ENCODE data around the gene DOK4.

DNA sequence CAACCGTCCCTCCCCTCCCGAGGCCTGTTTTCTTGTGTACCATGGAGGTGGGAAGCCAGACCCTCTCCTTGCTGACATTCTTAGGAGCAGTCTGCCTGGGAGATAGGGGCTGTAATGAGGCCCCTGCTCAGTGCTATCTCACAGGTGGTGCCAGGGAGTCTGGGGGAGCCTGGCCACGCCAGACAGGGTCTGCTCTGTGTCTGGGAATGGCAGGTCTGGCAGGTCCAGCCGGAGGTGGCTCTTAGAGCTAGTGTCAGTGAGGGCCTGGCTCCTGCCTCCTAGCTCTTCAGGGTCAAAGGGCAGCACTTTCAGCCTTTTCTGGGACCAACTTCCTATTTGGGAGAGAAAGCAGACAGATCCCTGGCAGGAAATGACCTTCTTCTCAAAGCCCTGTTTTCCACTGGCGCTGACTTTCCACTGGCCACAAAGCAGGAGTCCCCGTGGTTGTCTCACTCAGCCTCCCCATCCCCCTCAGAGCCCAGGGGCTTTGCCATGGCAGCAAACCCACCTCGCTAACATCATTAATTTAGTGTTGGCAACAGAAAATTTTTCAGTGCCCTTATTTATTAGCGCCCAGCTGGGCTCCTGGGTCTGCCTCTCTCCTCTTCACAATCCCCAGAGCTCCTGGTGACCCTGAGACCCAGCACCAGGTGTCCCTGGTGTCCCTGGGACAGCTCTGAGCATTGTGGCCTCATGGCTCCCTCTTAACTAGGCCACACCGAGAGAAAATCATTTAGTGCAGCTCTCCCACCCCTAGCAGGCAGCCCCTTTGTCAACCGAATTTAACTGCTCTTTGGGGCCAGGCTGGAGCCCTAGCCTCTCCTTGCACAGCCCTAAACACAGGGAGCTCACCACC is 24.0 kb upstream of the DOK4 start:
- TF ChIP-seq EZH2 (IDR thresholded peaks at IDR 0.05; ENCODE audit: borderline replicate concordance, low read length) = no peak
- TF ChIP-seq, protein P1, sequence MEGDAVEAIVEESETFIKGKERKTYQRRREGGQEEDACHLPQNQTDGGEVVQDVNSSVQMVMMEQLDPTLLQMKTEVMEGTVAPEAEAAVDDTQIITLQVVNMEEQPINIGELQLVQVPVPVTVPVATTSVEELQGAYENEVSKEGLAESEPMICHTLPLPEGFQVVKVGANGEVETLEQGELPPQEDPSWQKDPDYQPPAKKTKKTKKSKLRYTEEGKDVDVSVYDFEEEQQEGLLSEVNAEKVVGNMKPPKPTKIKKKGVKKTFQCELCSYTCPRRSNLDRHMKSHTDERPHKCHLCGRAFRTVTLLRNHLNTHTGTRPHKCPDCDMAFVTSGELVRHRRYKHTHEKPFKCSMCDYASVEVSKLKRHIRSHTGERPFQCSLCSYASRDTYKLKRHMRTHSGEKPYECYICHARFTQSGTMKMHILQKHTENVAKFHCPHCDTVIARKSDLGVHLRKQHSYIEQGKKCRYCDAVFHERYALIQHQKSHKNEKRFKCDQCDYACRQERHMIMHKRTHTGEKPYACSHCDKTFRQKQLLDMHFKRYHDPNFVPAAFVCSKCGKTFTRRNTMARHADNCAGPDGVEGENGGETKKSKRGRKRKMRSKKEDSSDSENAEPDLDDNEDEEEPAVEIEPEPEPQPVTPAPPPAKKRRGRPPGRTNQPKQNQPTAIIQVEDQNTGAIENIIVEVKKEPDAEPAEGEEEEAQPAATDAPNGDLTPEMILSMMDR (conservative IDR thresholded peaks at IDR 0.05 in 1 of 2, IDR thresholded peaks at IDR 0.05 in 1 of 2; ENCODE audit: extremely low read depth in 1 of 2, insufficient read depth in 1 of 2, low read depth in 1 of 2, low read length in 2 of 2) = no peak

All from mammary epithelial cell (primary cell).